Stimulated activated naive B cell treated with anti-CD40 and anti-IgM and Interleukin-4, amounts not matched to agents 10 μg/mL and 1 μg/mL and 100 μg/mL, for 72 hours (primary cell): ENCODE data around the gene GTPBP1.

Experiments
- ATAC-seq, 2 donors: fragments of 150-1000 bp; cut with Tn5 transposase; replicated peaks; 2 replicates each; pipeline ENCODE4 v1.10.0; 2021; ENCODE audit warnings: moderate library complexity in 1 of 2
- DNase-seq: peaks from one replicate; pipeline ENCODE4 v3.0.0; 2021
- H3K27ac Mint-ChIP-seq: one replicate; pipeline ENCODE4 v1.8.0; 2022; ENCODE audit warnings: mild to moderate bottlenecking, mixed read lengths
- H3K27me3 Mint-ChIP-seq, 2 donors: one replicate each; pipeline ENCODE4 v1.8.0; 2022; ENCODE audit warnings: mixed read lengths in 2 of 2
- H3K36me3 Mint-ChIP-seq, 2 donors: one replicate each; pipeline ENCODE4 v1.8.0; 2022; ENCODE audit warnings: mixed read lengths in 2 of 2, mild to moderate bottlenecking in 1 of 2
- H3K4me1 Mint-ChIP-seq, 2 donors: one replicate each; pipeline ENCODE4 v1.8.0; 2022; ENCODE audit warnings: mixed read lengths in 2 of 2, mild to moderate bottlenecking in 1 of 2
- H3K4me3 Mint-ChIP-seq, 2 donors: one replicate each; pipeline ENCODE4 v1.8.0; 2022; ENCODE audit warnings: mild to moderate bottlenecking in 2 of 2, mixed read lengths in 2 of 2, moderate library complexity in 1 of 2
- H3K9me3 Mint-ChIP-seq, 2 donors: one replicate each; pipeline ENCODE4 v1.8.0; 2022; ENCODE audit warnings: mixed read lengths in 2 of 2, mild to moderate bottlenecking in 1 of 2

GTPBP1 gene

DNA sequence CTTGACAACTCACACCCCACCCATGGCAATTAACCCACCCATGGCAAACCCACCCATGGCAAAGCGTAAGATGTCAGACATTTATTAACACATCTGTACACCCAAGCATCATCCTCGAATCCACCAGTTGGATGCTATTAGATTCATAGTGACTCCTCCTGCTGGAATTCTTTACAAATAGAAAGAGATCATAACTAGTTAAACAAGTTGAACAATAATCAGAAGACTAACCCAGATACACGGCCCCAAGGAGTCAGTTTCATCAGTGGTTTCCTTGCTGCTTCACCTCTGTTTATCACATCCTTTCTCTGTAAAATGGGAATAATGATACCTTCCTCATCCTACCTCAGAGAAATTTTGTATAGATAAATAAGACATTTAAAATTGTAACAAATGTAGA, 5.1 kb downstream of the GTPBP1 start:
- DNase-seq (no peak), ATAC-seq (no peak)
- peaks cover 7 to 58% of the 10 kb centered on the region in 2 donors for H3K36me3 Mint-ChIP-seq
- no peaks in the 10 kb centered on the region for H3K27me3 Mint-ChIP-seq
- H3K9me3 Mint-ChIP-seq = no peaks in the 10 kb centered on the region
- H3K4me3 Mint-ChIP-seq = no peak overlapping the region
- no peak overlapping the region for H3K27ac Mint-ChIP-seq
- H3K4me1 Mint-ChIP-seq = peaks cover 61 to 77% of the 10 kb centered on the region in 2 donors

DNA sequence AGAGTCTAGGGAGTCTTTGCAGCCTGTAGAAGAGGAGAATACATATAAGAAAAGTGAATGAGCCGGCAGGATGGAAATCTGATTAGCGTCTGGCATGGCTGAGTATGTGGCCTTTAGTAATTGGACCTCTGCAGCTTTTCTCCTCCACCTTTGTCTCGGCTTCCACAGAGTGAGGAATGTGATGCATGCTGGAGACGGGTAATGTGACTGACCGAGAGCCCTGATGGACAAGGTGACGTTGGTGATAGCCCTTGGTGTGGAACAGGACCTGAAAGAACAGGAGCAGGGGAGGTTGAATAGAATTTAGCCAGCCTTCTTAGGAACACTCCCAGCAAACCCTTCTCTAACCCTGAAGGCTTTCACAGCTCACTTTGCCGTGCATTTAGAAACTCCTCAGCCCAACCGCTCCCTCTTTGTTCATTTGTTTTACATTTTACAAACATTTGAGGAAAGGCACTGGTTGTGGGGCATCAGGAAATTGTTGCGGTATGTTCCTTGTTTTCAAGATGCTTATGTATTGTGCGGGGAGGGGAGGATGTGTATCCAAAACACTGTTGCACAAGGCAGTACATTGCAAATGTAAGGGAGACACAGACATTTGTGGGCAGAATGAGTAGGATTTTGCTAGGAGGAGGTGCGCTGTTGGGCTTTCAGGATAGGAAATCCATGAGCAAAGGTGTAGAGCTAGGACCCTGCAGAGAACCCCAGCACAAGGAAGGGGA, 6.9 kb downstream of the GTPBP1 start:
- H3K36me3 Mint-ChIP-seq = peaks cover 18 to 64% of the 10 kb centered on the region in 2 donors
- H3K4me1 Mint-ChIP-seq = peaks cover 53 to 71% of the 10 kb centered on the region in 2 donors
- no peaks in the 10 kb centered on the region for H3K9me3 Mint-ChIP-seq
- DNase-seq = no peak
- no peak for ATAC-seq
- H3K4me3 Mint-ChIP-seq = no peak overlapping the region
- H3K27ac Mint-ChIP-seq = peak overlapping the region; percentile 21
- no peaks in the 10 kb centered on the region for H3K27me3 Mint-ChIP-seq

DNA sequence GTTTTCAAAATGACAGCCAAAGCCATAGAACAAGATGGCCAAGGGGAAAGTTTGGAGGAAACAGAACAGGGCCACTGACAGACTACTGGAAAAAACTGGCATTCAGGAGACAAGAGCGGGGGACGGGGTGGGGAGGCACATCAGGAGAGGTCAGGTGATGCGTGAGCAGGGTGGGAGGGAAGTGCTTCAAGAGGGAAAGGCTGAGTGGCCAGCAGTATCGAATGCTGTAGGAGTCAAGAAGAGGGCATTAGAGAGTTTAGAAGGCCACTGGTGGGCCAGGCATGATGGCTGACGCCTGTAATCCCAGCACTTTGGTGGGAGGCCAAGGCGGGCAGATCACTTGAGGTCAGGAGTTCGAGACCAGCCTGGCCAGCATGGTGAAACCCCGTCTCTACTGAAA, 8.2 kb downstream of the GTPBP1 start:
- Mint-ChIP-seq H3K9me3 (no peaks in the 10 kb centered on the region), H3K27me3 (no peaks in the 10 kb centered on the region), H3K4me1 (peaks cover 42 to 59% of the 10 kb centered on the region in 2 donors), H3K27ac (peak overlapping the region; percentile 68), H3K4me3 (no peak overlapping the region), H3K36me3 (peaks cover 18 to 65% of the 10 kb centered on the region in 2 donors)
- ATAC-seq (no peak), DNase-seq (no peak)

DNA sequence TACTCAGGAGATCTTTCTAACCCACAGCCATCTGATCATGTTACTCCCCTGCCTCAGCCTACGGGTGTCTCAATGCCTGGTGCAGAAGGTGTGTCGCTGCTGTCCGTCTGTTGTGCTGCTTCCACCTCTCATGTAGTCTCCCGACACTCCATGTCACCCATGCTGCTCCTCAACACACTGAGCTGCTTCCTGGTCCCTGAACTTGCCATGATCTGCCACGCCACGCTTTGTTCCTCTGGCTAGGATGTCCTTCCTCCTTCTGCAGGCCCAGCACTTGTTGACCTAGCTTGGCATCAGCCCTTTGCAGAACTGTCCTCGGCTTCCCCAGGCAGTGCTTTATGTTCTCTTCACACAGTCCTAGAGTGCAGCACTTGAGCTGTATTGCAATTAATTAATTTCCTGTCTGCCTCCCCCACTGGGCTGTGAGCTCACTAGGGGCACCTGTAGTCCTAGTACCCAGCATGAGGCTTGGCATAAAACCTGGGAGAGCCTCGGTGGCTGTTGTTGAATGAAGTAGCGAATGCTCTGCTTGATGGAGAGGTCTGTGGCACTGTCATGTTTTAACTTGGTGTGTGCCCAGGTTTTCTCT, 9.5 kb downstream of the GTPBP1 start:
- no peak overlapping the region for H3K4me3 Mint-ChIP-seq
- DNase-seq (no peak), ATAC-seq (no peak)
- H3K27ac Mint-ChIP-seq = peak overlapping the region; percentile 65
- no peaks in the 10 kb centered on the region for H3K9me3 Mint-ChIP-seq
- peaks cover 18 to 63% of the 10 kb centered on the region in 2 donors for H3K36me3 Mint-ChIP-seq
- H3K4me1 Mint-ChIP-seq = peaks cover 35 to 49% of the 10 kb centered on the region in 2 donors
- no peaks in the 10 kb centered on the region for H3K27me3 Mint-ChIP-seq

DNA sequence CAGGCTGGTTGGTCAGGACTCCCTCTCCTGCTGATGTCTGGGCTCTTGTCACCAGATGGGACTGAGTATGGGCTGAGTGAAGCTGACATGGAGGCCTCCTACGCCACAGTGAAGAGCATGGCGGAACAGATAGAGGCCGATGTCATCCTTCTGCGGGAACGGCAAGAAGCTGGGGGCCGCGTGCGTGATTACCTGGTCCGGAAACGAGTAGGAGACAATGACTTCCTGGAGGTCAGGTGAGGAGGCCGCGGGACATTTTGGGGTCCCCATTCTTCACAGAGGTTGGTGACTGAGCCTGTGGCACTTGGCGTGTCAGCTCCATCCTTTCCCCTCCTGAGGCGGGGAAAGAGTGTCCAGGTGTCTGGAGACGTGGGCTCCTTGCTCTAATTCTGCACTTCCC, 10.1 kb downstream of the GTPBP1 start:
- H3K27me3 Mint-ChIP-seq = no peaks in the 10 kb centered on the region
- no peak for DNase-seq
- H3K4me1 Mint-ChIP-seq = peaks cover 30 to 46% of the 10 kb centered on the region in 2 donors
- no peak for ATAC-seq
- H3K4me3 Mint-ChIP-seq = no peak overlapping the region
- H3K9me3 Mint-ChIP-seq = no peaks in the 10 kb centered on the region
- peaks cover 18 to 60% of the 10 kb centered on the region in 2 donors for H3K36me3 Mint-ChIP-seq
- H3K27ac Mint-ChIP-seq = no peak overlapping the region

DNA sequence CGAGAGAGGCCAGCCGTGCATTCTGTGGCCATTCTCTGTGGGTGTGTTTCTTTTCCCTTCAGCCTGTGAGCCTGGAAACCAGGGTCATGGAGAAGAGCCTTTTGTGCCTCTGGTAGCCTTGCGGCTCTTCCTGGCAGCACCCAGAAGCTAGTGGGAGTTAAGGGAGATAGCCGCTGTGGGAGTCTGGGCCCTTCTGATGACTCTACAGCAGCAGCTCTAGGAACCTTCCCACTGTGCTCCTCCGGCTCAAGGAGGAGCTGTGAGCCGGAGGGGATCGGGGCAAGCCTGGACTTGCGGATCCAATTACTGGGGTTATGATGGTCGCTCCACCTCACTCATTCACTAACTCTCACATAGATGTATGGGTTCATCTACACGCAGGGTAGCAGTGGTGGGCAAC, 10.5 kb downstream of the GTPBP1 start:
- H3K4me3 Mint-ChIP-seq = no peak overlapping the region
- no peak for ATAC-seq
- H3K36me3 Mint-ChIP-seq = peaks cover 18 to 59% of the 10 kb centered on the region in 2 donors
- H3K4me1 Mint-ChIP-seq = peaks cover 28 to 42% of the 10 kb centered on the region in 2 donors
- DNase-seq = no peak
- no peaks in the 10 kb centered on the region for H3K27me3 Mint-ChIP-seq
- no peaks in the 10 kb centered on the region for H3K9me3 Mint-ChIP-seq
- H3K27ac Mint-ChIP-seq = no peak overlapping the region

DNA sequence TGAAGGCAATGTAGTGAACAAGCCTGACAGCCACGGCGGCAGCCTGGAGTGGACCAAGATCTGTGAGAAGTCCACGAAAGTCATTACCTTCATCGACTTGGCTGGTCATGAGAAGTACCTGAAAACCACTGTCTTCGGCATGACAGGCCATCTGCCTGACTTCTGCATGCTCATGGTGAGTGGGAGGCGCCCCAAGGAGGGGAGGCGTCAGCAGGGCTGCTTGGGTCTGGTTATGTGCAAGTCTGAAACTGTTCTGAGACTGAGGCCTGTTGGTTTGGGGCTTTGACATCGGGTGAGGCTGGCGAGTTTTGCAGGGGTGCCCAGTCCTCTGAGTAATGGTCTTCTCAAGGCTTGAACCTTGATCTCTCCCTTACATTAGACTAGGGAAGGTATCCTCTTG, 11.1 kb downstream of the GTPBP1 start:
- ATAC-seq (no peak), DNase-seq (no peak)
- H3K27ac Mint-ChIP-seq = peak overlapping the region; percentile 82
- no peak overlapping the region for H3K4me3 Mint-ChIP-seq
- H3K27me3 Mint-ChIP-seq = no peaks in the 10 kb centered on the region
- no peaks in the 10 kb centered on the region for H3K9me3 Mint-ChIP-seq
- peaks cover 28 to 38% of the 10 kb centered on the region in 2 donors for H3K4me1 Mint-ChIP-seq
- H3K36me3 Mint-ChIP-seq = peaks cover 23 to 63% of the 10 kb centered on the region in 2 donors

DNA sequence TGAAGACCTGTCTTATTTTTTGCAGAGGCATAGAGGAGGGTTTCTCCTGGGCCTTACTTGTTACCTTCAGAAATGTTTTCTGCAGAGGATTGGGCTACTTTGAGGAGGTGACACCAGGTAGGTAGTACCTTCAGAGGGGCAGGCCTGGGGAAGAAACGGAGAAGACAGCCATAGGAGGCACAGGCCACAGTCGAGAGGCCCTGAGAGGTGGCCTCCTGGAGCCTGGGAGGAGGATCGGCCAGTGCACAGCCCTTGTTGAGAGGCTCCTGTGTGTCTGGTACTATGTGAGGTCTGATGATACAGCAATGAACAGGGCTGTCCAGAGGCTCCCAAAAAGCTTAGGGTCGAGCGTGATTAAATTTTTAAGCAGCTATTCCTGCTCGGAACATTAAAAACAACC, 11.5 kb downstream of the GTPBP1 start:
- no peaks in the 10 kb centered on the region for H3K27me3 Mint-ChIP-seq
- no peak overlapping the region for H3K4me3 Mint-ChIP-seq
- H3K9me3 Mint-ChIP-seq = no peaks in the 10 kb centered on the region
- H3K4me1 Mint-ChIP-seq = peaks cover 24 to 34% of the 10 kb centered on the region in 2 donors
- no peak for DNase-seq
- H3K27ac Mint-ChIP-seq = no peak overlapping the region
- H3K36me3 Mint-ChIP-seq = peaks cover 23 to 59% of the 10 kb centered on the region in 2 donors
- ATAC-seq = no peak

DNA sequence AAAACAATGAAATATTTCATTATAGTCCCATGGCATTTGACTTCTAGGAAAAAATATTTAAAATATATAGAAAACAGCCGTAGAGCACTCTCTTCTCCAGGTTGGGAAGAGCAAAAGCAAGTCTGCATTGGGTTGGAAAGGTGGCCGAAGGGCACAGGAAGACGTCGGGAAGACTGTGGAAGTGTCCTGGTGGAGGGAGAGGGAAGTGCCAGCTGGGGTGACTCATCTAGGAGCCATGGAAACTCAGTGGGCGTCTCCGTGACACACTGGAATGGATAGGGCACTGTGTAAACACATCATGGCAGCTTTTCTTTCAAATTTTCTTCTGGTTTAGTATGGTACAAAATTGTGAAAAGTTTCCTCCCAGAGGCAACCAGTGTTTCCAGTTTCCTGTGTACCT, 12.7 kb downstream of the GTPBP1 start:
- DNase-seq (no peak), ATAC-seq (no peak)
- H3K9me3 Mint-ChIP-seq = no peaks in the 10 kb centered on the region
- H3K27ac Mint-ChIP-seq = no peak overlapping the region
- peaks cover 27 to 57% of the 10 kb centered on the region in 2 donors for H3K36me3 Mint-ChIP-seq
- H3K4me1 Mint-ChIP-seq = peaks cover 16 to 24% of the 10 kb centered on the region in 2 donors
- no peaks in the 10 kb centered on the region for H3K27me3 Mint-ChIP-seq
- no peak overlapping the region for H3K4me3 Mint-ChIP-seq

DNA sequence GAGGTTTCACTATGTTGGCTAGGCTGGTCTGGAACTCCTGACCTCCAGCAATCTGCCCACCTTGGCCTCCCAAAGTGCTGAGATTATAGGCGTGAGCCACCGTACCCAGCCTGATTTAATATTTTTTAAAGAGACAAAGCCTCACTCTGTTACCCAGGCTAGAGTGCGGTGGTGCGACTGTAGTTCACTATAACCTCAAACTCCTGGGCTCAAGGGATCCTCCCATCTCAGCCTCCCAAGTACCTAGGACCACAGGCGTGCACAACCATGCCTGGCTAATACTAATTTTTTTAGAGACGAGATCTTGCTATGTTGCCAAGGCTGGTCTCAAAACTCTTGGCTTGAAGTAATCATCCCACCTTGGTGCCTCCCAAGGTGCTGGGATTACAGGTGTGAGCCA, 13.5 kb downstream of the GTPBP1 start:
- DNase-seq (no peak), ATAC-seq (no peak)
- no peak overlapping the region for H3K27ac Mint-ChIP-seq
- no peak overlapping the region for H3K4me3 Mint-ChIP-seq
- H3K36me3 Mint-ChIP-seq = peaks cover 27 to 59% of the 10 kb centered on the region in 2 donors
- H3K9me3 Mint-ChIP-seq = no peaks in the 10 kb centered on the region
- H3K4me1 Mint-ChIP-seq = peaks cover 12 to 17% of the 10 kb centered on the region in 2 donors
- H3K27me3 Mint-ChIP-seq = no peaks in the 10 kb centered on the region

DNA sequence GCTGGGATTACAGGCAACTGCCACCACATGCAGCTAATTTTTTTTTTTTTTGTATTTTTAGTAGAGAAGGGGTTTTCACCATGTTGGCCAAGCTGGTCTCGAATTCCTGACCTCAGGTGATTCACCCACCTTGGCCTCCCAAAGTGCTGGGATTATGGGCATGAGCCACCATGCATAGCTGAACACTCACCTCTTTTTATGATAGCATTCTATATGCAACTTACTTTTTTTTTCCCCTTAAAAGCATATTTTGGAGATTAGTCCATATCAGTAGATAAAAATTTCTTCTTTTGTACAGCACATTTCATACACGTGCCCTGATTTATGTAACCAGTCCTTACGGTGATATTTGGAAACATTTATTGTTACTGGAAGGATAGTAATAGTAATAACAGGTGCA, 14.6 kb downstream of the GTPBP1 start:
- DNase-seq (no peak), ATAC-seq (no peak)
- H3K27ac Mint-ChIP-seq = no peak overlapping the region
- no peaks in the 10 kb centered on the region for H3K9me3 Mint-ChIP-seq
- no peaks in the 10 kb centered on the region for H3K27me3 Mint-ChIP-seq
- peaks cover 4 to 14% of the 10 kb centered on the region in 2 donors for H3K4me1 Mint-ChIP-seq
- peaks cover 33 to 60% of the 10 kb centered on the region in 2 donors for H3K36me3 Mint-ChIP-seq
- no peak overlapping the region for H3K4me3 Mint-ChIP-seq

DNA sequence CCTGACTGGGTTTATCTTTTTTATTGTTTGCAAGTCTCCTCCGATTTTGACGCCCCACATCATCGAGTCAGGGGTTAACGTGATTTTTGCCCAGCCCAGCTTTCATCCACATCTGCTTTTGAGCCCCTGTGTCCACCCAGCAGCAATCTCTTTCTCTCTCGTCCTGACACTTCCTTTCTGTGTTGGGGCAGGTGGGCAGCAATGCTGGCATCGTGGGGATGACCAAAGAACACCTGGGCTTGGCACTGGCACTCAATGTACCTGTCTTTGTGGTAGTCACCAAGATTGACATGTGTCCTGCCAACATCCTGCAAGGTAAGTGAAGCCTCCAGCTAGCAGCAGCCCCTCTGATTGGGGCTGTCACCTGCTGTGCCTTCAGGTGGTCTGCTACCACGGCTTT, 15.8 kb downstream of the GTPBP1 start:
- H3K4me1 Mint-ChIP-seq = peaks cover 4 to 12% of the 10 kb centered on the region in 2 donors
- H3K27me3 Mint-ChIP-seq = no peaks in the 10 kb centered on the region
- H3K36me3 Mint-ChIP-seq = peaks cover 33 to 60% of the 10 kb centered on the region in 2 donors
- H3K27ac Mint-ChIP-seq = no peak overlapping the region
- no peak overlapping the region for H3K4me3 Mint-ChIP-seq
- DNase-seq (no peak), ATAC-seq (no peak)
- no peaks in the 10 kb centered on the region for H3K9me3 Mint-ChIP-seq

DNA sequence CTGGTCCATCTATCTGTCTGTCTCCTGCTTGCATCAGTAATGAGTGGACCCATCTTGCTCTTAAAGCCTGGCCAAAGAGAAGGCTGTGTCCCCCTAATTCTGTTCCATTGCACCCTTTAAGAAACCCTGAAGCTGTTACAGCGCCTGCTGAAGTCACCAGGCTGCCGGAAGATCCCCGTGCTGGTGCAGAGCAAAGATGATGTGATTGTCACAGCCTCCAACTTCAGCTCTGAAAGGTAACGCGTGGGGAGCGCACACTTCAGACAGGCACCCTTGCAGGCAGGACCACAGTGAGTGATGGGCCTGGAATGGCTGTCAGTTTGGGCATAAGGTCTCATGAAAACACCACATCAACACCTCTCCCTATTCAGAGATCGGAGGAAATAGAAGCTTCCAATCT, 18.4 kb downstream of the GTPBP1 start:
- no peaks in the 10 kb centered on the region for H3K27me3 Mint-ChIP-seq
- ATAC-seq (no peak), DNase-seq (no peak)
- H3K27ac Mint-ChIP-seq = peak overlapping the region; percentile 59
- no peak overlapping the region for H3K4me3 Mint-ChIP-seq
- peaks cover 42 to 64% of the 10 kb centered on the region in 2 donors for H3K36me3 Mint-ChIP-seq
- H3K4me1 Mint-ChIP-seq = peaks cover 2 to 13% of the 10 kb centered on the region in 2 donors
- H3K9me3 Mint-ChIP-seq = no peaks in the 10 kb centered on the region

DNA sequence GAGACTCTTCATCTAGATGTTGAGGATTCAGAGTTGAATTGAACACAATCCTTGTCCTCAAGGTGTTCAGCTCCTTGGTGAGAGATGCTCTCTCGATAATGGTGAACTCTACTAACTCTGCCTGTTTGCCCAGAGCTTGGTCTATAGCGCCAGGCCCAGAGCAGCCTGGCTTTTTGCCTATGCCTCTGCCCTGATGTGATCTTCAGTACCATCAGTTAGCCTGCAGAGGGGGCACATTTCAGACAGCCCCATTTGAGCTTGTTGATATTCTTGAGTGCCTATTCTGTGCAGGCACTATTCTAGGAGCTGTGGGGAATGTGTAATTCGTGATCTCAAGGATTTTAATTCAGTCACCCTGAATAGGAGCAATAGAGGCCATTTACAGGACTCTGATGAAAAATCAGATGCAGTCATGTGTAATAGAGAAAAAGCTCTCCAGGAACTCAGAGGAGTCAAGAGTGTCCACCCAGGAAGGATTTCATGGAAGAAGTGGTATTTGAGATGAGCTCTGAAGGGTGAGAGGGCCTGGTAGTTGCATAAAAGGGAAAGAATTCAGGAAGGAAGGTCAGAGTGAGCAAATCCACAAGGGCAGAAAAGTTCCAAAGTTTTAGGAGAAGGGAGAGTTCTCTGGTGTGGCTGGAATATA, 19.3 kb downstream of the GTPBP1 start:
- peaks cover 43 to 70% of the 10 kb centered on the region in 2 donors for H3K36me3 Mint-ChIP-seq
- H3K9me3 Mint-ChIP-seq = no peaks in the 10 kb centered on the region
- H3K4me1 Mint-ChIP-seq = peaks cover 2 to 13% of the 10 kb centered on the region in 2 donors
- H3K27me3 Mint-ChIP-seq = no peaks in the 10 kb centered on the region
- DNase-seq (no peak), ATAC-seq (peak; percentile 69 to 81)
- H3K4me3 Mint-ChIP-seq = no peak overlapping the region
- H3K27ac Mint-ChIP-seq = peak overlapping the region; percentile 1
